Vagina (tissue), 2 donors: ENCODE data around the gene HADHA. TPM values are rescaled to one million over a fixed set of nuclear protein-coding genes. Genes with fewer than 3 reads are reported as not detected.

Experiments
- DNase-seq, 2 donors: peaks; one replicate each; pipeline ENCODE4 v3.0.0-alpha.2; 2017; ENCODE audit errors: extremely low spot score in 2 of 2
- H3K27ac ChIP-seq: fragments of 200-600 bp; sonication (generic); one replicate; pipeline ENCODE4 v1.5.1; 2019
- H3K27me3 ChIP-seq: fragments of 200-600 bp; sonication (generic); one replicate; pipeline ENCODE4 v1.5.1; 2019
- H3K36me3 ChIP-seq, 2 donors: fragments of 200-600 bp; sonication (generic); one replicate each; pipeline ENCODE4 v1.5.1; 2017 to 2019
- H3K4me1 ChIP-seq: fragments of 200-600 bp; sonication (generic); one replicate; pipeline ENCODE4 v1.5.1; 2019
- H3K4me3 ChIP-seq, 2 donors: fragments of 200-600 bp; sonication (generic); 1 replicate in 1 of 2; 2 replicates in 1 of 2; pipeline ENCODE4 v1.5.1; 2016 to 2019
- H3K9me3 ChIP-seq: fragments of 200-600 bp; sonication (generic); one replicate; pipeline ENCODE4 v1.5.1; 2019
- CTCF ChIP-seq, 3 experiments: fragments of 450-650 bp in 2 of 3; fragments of 200-600 bp in 1 of 3; sonication (generic) in 1 of 3; IDR thresholded peaks; one replicate each; pipeline ENCODE4 v1.5.1; 2017 to 2019; ENCODE audit warnings: antibody characterized with exemption in 3 of 3, mild to moderate bottlenecking in 2 of 3, moderate library complexity in 2 of 3
- POLR2A ChIP-seq, 2 donors: fragments of 450-650 bp; IDR thresholded peaks; one replicate each; pipeline ENCODE4 v1.6.1; 2017; ENCODE audit warnings: antibody characterized with exemption in 2 of 2, mild to moderate bottlenecking in 2 of 2, moderate library complexity in 2 of 2
- POLR2AphosphoS5 ChIP-seq, 2 donors: sonication (generic); formaldehyde crosslinking; IDR thresholded peaks; one replicate each; pipeline ENCODE4 v1.9.0; 2017; ENCODE audit warnings: antibody characterized with exemption in 2 of 2, mild to moderate bottlenecking in 2 of 2, low read depth in 1 of 2; ENCODE audit not compliant: insufficient read depth in 1 of 2
- intact Hi-C: fragments of 100-400 bp; cut with DNase I; formaldehyde crosslinking; loops from one replicate; pipeline ENCODE4 v1.15.1; 2023
- total RNA-seq: library from RNA; depleted of rRNA; stranded (reverse); fragments of >200 nt; gene quantifications from one replicate; pipeline ENCODE4 v1.2.3, GENCODE V29; 2016

The HADHA gene
- total RNA-seq, 1 donor from 2014 or later: 124 TPM

- no peak for TF ChIP-seq POLR2A (IDR thresholded peaks at IDR 0.05)
- TF ChIP-seq POLR2AphosphoS5 (IDR thresholded peaks at IDR 0.05; ENCODE audit: insufficient read depth in 1 of 2, low read depth in 1 of 2): no peak
- no peak for TF ChIP-seq CTCF (IDR thresholded peaks at IDR 0.05)
- H3K36me3 ChIP-seq: peaks cover 0 to 33% of the 10 kb centered on the region in 2 donors
- no peak overlapping the region for H3K27ac ChIP-seq
These were observed 11.4 kb upstream of the HADHA start for GRCh38 chr2:26255759-26256384.

GRCh38 chr2:26251893-26252292, 7.5 kb upstream of the HADHA start:
- TF ChIP-seq POLR2AphosphoS5 (IDR thresholded peaks at IDR 0.05; ENCODE audit: insufficient read depth in 1 of 2, low read depth in 1 of 2) (no peak), POLR2A (IDR thresholded peaks at IDR 0.05) (no peak), CTCF (IDR thresholded peaks at IDR 0.05) (no peak)
- H3K27me3 ChIP-seq: no peaks in the 10 kb centered on the region
- no peak overlapping the region for H3K27ac ChIP-seq
- DNase-seq: no peak
- no peaks in the 10 kb centered on the region for H3K9me3 ChIP-seq
- no peak overlapping the region for H3K4me3 ChIP-seq
- H3K4me1 ChIP-seq: peaks cover 25% of the 10 kb centered on the region
- intact Hi-C loops: no loop called here
- H3K36me3 ChIP-seq: peaks cover 0 to 4% of the 10 kb centered on the region in 2 donors

More at GRCh38 chr2:26255759-26256384, 11.4 kb upstream of the HADHA start:
- Histone ChIP-seq H3K27me3 (no peaks in the 10 kb centered on the region), H3K9me3 (no peaks in the 10 kb centered on the region), H3K4me3 (no peak overlapping the region), H3K4me1 (peaks cover 15% of the 10 kb centered on the region)
- no peak for DNase-seq
- intact Hi-C loops: no loop called here

GRCh38 chr2:26249625-26250024, 5.2 kb upstream of the HADHA start:
- TF ChIP-seq POLR2A (IDR thresholded peaks at IDR 0.05): no peak
- TF ChIP-seq POLR2AphosphoS5 (IDR thresholded peaks at IDR 0.05; ENCODE audit: insufficient read depth in 1 of 2, low read depth in 1 of 2): no peak
- no peak for TF ChIP-seq CTCF (IDR thresholded peaks at IDR 0.05)
- intact Hi-C loops: no loop called here
- peaks cover 41% of the 10 kb centered on the region for H3K4me1 ChIP-seq
- peaks cover 0 to 3% of the 10 kb centered on the region in 2 donors for H3K36me3 ChIP-seq
- no peak overlapping the region for H3K4me3 ChIP-seq
- H3K9me3 ChIP-seq: no peaks in the 10 kb centered on the region
- DNase-seq: no peak
- H3K27ac ChIP-seq: no peak overlapping the region
- no peaks in the 10 kb centered on the region for H3K27me3 ChIP-seq

- no peak for DNase-seq
- H3K36me3 ChIP-seq: no peaks in the 10 kb centered on the region
- peaks cover 55% of the 10 kb centered on the region for H3K4me1 ChIP-seq
- H3K4me3 ChIP-seq: no peak overlapping the region
- no peaks in the 10 kb centered on the region for H3K27me3 ChIP-seq
- intact Hi-C loops: no loop called here
- H3K27ac ChIP-seq: no peak overlapping the region
- no peak for TF ChIP-seq POLR2A (IDR thresholded peaks at IDR 0.05)
- no peak for TF ChIP-seq POLR2AphosphoS5 (IDR thresholded peaks at IDR 0.05; ENCODE audit: insufficient read depth in 1 of 2, low read depth in 1 of 2)
- TF ChIP-seq CTCF (IDR thresholded peaks at IDR 0.05): no peak
- H3K9me3 ChIP-seq: no peaks in the 10 kb centered on the region
These were observed 2.4 kb upstream of the HADHA start for GRCh38 chr2:26246818-26247217.

- TF ChIP-seq CTCF (IDR thresholded peaks at IDR 0.05) (no peak), POLR2AphosphoS5 (IDR thresholded peaks at IDR 0.05; ENCODE audit: insufficient read depth in 1 of 2, low read depth in 1 of 2) (no peak), POLR2A (IDR thresholded peaks at IDR 0.05) (no peak)
- peaks cover 47% of the 10 kb centered on the region for H3K4me1 ChIP-seq
- DNase-seq: no peak
- no peaks in the 10 kb centered on the region for H3K27me3 ChIP-seq
- intact Hi-C loops: no loop called here
- H3K27ac ChIP-seq: peak overlapping the region; percentile 96
- H3K9me3 ChIP-seq: no peaks in the 10 kb centered on the region
- peak overlapping the region; percentile 71 to 96 for H3K4me3 ChIP-seq
- no peaks in the 10 kb centered on the region for H3K36me3 ChIP-seq
These were observed 1.4 kb upstream of the HADHA start for GRCh38 chr2:26245810-26246209.
